C4-2B (cell line): Measurements from ENCODE around the gene BABAM2.

Experiments
- ZFX ChIP-seq: fragments of 450-650 bp; IDR thresholded peaks from 2 replicates; pipeline ENCODE4 v1.6.1; 2017
- TF ChIP-seq, protein P1 (sequence below): fragments of 450-650 bp; conservative IDR thresholded peaks from 2 replicates; pipeline ENCODE4 v1.5.1; 2017; ENCODE audit warnings: mild to moderate bottlenecking

DNA sequence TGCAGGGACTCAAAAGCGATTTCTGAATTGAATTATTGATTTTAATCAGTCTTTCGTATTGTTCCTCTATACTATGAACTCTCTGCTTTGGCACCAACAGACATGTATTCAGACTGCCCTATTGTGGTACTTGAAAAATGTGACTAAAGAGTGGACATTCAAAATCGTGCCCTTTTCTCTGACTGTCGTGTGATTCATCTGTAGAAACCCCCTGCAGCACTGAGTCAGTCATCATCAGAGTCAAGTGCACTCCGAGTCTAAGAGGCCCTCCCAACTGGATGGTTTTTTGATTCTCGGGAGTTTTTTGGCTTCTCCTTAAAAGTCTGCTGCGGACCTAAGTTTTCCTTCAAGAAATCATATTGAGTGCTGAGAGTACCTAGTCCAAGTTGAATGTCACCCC is 405.7 kb downstream of the BABAM2 start:
- TF ChIP-seq, protein P1, sequence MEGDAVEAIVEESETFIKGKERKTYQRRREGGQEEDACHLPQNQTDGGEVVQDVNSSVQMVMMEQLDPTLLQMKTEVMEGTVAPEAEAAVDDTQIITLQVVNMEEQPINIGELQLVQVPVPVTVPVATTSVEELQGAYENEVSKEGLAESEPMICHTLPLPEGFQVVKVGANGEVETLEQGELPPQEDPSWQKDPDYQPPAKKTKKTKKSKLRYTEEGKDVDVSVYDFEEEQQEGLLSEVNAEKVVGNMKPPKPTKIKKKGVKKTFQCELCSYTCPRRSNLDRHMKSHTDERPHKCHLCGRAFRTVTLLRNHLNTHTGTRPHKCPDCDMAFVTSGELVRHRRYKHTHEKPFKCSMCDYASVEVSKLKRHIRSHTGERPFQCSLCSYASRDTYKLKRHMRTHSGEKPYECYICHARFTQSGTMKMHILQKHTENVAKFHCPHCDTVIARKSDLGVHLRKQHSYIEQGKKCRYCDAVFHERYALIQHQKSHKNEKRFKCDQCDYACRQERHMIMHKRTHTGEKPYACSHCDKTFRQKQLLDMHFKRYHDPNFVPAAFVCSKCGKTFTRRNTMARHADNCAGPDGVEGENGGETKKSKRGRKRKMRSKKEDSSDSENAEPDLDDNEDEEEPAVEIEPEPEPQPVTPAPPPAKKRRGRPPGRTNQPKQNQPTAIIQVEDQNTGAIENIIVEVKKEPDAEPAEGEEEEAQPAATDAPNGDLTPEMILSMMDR, result no peak
- no peak for TF ChIP-seq ZFX
